HG03097 (cell line): ENCODE measurements around the gene CLTB.
"Not testable (repeated sequence)": the region's sequence is repeated elsewhere in the genome, so short reads cannot be mapped to it uniquely, and the experiment has no call there.

Experiments
- ATAC-seq: cut with Tn5 transposase; IDR thresholded peaks from one replicate; pipeline ENCODE4 v1.9.1; 2021; ENCODE audit not compliant: unreplicated experiment, low FRiP score

Gene CLTB

GRCh38 chr5:176427971-176428370 is 11.6 kb upstream of the CLTB start:
- no peak for ATAC-seq

- no peak for ATAC-seq
These were observed 10.5 kb upstream of the CLTB start for GRCh38 chr5:176426876-176427275.

- no peak for ATAC-seq
These were observed 9.5 kb upstream of the CLTB start for GRCh38 chr5:176425791-176426190.

- no peak for ATAC-seq
These were observed 8.8 kb upstream of the CLTB start for GRCh38 chr5:176425138-176425537.

GRCh38 chr5:176424181-176424580 is 7.8 kb upstream of the CLTB start:
- no peak for ATAC-seq

- no peak for ATAC-seq
These were observed 4.7 kb upstream of the CLTB start for GRCh38 chr5:176420972-176421544.

GRCh38 chr5:176420086-176420485 is 3.7 kb upstream of the CLTB start:
- ATAC-seq, result no peak

GRCh38 chr5:176418251-176418650 is 1.9 kb upstream of the CLTB start:
- no peak for ATAC-seq

- no peak for ATAC-seq
These were observed 626 bp upstream of the CLTB start for GRCh38 chr5:176416965-176417364.

GRCh38 chr5:176415240-176415951 is 943 bp downstream of the CLTB start:
- no peak for ATAC-seq

- ATAC-seq, result no peak
These were observed 1.6 kb downstream of the CLTB start for GRCh38 chr5:176414704-176415103.

- no peak for ATAC-seq
These were observed 2.6 kb downstream of the CLTB start for GRCh38 chr5:176413709-176414191.

GRCh38 chr5:176413255-176413565 is 3.1 kb downstream of the CLTB start:
- no peak for ATAC-seq

GRCh38 chr5:176412517-176413254 is 3.7 kb downstream of the CLTB start:
- ATAC-seq, result no peak

GRCh38 chr5:176410486-176411180 is 5.7 kb downstream of the CLTB start:
- no peak for ATAC-seq

GRCh38 chr5:176409765-176410164 is 6.6 kb downstream of the CLTB start:
- ATAC-seq, result no peak

GRCh38 chr5:176408590-176408989 is 7.7 kb downstream of the CLTB start:
- ATAC-seq, result no peak

- ATAC-seq, result not testable (repeated sequence)
These were observed 8.1 kb downstream of the CLTB start for GRCh38 chr5:176408252-176408573.

GRCh38 chr5:176407456-176408251 is 8.7 kb downstream of the CLTB start:
- ATAC-seq, result no peak

- ATAC-seq, result no peak
These were observed 9.8 kb downstream of the CLTB start for GRCh38 chr5:176406436-176407052.
